ENCODE data around the gene HOXD1.

DNA sequence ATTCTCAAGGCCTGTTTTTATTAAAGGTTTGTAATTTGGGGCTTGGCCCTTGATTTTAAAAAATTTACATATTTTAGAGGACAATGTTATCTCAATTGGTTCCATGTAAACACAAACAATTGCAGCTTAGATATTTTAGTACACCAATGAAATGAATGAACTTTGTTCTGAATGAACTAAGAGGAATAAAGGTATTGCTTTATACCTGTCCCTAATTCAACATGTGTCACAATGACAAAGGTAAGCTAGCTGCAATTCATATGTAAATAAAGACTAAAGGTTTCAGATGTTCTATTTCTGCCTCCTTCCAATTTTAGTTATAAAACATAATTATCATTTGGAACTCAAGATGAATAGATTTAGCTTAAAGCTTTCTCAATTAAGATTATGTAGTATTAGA lies 11.4 kb downstream of the HOXD1 start:
- TF ChIP-seq, protein P1, sequence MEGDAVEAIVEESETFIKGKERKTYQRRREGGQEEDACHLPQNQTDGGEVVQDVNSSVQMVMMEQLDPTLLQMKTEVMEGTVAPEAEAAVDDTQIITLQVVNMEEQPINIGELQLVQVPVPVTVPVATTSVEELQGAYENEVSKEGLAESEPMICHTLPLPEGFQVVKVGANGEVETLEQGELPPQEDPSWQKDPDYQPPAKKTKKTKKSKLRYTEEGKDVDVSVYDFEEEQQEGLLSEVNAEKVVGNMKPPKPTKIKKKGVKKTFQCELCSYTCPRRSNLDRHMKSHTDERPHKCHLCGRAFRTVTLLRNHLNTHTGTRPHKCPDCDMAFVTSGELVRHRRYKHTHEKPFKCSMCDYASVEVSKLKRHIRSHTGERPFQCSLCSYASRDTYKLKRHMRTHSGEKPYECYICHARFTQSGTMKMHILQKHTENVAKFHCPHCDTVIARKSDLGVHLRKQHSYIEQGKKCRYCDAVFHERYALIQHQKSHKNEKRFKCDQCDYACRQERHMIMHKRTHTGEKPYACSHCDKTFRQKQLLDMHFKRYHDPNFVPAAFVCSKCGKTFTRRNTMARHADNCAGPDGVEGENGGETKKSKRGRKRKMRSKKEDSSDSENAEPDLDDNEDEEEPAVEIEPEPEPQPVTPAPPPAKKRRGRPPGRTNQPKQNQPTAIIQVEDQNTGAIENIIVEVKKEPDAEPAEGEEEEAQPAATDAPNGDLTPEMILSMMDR (IDR thresholded peaks at IDR 0.05) = no peak
- no peak for TF ChIP-seq REST (IDR thresholded peaks at IDR 0.05; ENCODE audit: insufficient read depth in 1 of 2, low read depth in 2 of 2, low read length in 1 of 2)
